ENCODE data around the gene CCL3. TPM values are rescaled to one million over a fixed set of nuclear protein-coding genes. Genes with fewer than 3 reads are reported as not detected.
A peak's percentile ranks its signal among the peaks of the same experiment; 100 is the strongest.
"Not testable (repeated sequence)": the region's sequence is repeated elsewhere in the genome, so short reads cannot be mapped to it uniquely, and the experiment has no call there.

Gene CCL3
- 7.9 TPM for total RNA-seq

DNA sequence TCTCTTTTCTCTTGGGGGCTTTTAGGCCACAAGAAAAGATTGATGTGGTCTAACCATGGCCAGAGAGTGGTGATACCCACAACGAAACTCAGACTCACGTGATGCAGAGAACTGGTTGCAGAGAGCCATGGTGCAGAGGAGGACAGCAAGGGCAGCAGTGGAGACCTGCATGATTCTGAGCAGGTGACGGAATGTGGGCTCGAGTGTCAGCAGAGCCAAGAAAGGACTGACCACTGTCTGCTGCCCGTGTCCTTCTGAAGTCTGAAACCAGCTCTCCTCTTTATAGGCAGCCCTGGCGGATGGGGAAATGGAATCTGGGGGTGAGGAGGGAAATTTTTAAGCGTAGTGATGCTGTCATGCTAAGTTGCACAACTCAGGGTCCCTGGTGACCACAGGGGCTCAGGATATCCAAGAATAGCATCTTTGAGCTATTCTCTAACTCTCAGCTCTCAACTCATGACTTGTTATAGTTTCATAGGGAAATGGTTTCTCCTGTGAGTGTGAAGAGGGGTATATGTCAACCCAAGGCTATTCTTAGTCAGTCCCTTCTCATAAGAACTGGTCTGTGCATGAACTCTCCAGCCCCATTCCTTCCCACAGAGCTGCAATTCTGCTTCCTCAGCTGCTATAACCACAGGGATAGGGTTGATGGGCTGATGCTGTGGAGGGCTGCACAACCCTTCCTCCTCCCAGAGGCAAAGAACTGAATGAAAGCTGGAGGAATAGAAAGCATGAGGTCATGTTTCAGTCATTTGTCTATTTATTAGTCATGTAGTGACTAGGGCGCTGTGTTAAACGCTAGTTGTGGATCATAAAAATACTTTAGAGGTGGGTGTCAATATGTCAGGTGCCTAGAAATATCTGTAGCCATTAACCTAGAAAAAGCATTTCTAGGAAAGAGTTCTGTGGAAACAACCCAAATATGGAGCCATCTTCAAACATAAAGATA lies at the start of gene CCL3:
CCL3 (minus strand) TSS at position 256 of the 949 bp plus-strand sequence; CDS start at position 171, 85 bp downstream.
- peak; percentile 4 for DNase-seq

DNA sequence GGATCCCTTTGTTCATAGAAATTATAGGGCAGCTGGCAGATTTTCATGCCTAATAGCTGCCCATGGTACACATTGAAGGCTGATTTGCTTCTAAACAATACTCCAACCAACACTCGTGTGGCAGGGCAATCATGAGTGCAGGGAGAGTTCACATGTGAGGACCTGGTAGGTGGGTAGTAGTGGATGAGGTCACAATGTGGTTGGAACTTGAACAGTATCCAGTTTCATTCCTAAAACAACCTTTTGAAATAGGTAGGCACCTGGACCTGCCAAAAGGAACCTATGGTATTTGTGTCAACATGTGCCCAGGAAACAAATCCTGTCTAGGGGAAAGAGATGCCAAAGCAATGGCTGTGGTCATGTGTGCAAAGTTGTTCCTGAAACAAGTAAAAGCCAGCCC lies 46.5 kb upstream of the CCL3 start:
- DNase-seq: no peak

DNA sequence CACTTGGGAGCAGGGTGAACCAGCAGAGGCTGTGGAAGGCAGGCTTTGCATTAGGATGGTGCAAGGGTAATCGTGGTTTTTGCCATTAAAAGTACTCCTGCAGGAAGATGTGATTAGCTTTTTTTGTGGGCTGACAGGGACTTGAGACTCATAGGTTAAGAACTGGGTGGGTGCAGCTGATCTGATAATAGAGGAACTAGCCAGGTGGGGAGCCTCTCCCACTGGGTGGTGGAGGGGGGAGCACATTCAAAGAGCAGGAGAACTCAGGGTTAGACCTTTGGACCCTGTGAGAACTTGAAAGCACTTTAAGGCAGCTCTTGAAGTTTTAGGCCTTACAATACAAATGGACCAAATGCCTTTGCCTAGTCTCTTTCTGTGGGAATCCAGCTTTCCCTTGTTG lies 46.1 kb upstream of the CCL3 start:
- DNase-seq: no peak

DNA sequence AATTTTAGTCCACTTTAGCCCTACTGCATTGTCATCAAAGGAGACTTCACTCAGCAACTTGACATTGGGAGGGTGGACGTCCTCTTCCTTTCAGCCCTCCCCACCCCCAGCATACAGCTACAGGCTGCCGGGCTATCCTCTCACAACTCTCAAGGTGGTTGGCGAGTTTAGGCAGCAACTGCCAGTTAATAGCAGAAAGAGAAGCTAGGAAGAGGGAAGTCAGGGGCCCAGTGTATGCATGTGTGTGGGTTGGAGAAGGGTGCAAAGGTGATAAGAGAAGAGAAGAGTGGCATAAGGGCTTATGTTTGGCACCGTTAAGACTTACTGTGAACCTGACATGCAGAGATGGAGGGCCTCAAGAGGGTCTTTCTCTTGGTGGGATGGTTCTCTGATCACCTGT lies 45.5 kb upstream of the CCL3 start:
- no peak for DNase-seq

DNA sequence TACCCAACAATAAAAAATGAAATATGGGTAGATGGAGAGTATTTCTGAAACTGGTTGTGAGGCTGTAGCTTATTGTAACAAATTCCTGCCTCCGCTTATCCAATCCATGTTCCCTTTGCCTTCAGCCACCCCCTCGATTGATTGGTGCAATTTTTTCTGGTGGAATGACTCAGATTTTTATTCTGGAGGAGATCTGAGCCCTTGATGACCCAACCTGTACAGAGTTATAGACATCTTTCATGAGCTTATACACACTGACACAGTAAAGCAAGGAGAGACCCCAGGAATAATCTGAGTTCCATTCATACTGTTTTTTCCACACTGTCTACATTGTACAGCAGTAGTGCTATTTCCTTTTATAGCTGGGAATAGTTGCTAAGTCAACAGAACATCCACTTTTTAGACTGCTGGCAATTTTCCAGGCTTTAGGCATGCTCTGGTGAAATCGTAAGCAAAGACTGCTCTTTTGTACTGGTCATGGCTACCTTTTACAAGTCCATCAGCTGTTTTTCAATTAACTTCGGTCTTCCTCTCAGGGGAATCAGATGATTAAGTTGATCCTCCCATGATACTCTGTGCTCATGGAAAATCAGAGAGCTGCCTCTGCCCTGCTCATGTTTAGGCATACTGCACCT lies 43.8 kb upstream of the CCL3 start:
- peak; percentile 56 for DNase-seq

DNA sequence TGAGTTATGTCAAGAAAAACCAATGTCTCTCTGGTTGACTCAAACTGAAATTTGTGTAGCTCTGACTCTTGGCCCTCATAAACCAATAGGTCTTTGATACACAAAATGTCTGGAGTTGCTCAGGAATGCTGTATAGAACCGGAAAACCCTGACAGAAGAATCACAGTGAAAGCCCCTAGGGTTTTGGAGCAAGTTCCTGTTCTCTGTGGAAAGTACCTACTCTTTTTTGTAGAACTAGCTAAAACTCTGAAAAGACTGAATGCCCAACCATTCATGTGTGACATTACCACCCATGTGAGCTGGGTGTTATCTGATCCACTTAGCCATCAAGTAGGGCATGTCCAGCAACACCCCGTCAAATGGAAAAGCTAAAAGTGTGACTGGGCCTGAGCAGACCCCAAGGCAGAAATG lies 42.5 kb upstream of the CCL3 start:
- DNase-seq: no peak

DNA sequence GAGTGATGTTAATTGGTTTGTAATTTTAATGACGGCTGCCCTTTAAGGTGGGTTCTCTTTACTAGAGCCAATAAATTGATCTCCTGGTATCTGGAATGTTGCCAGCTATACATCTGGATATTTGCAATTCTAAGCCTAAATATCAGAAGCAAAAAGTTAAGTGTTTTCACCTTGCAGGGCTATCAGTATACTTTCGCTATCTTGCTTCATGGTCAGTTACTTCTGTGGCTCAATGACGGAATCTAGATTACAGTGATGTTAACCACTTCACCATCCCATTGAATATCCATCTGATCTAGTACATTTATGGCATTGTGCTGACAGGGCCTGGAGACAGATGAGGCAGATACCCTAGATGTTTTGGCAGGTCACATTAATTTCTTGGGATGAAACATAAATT lies 42.0 kb upstream of the CCL3 start:
- no peak for DNase-seq

DNA sequence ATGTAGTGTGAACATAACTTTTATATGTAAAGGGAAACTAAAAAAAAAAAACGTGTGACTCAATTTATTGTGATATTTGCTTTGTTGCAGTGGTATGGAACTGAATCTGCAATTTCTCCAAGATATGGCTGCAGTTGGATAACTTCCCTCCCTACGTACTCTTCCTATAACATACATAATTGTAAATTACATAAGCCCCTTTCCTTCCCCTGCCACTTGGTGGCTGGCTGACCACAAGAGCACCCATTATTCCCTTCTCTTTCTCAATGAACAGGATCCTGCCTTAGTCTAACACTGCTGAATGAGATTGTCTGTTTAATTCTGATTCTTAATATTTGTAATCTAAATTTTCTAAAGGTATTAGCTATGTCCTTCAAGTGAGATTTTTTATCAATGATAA lies 41.5 kb upstream of the CCL3 start:
- no peak for DNase-seq

DNA sequence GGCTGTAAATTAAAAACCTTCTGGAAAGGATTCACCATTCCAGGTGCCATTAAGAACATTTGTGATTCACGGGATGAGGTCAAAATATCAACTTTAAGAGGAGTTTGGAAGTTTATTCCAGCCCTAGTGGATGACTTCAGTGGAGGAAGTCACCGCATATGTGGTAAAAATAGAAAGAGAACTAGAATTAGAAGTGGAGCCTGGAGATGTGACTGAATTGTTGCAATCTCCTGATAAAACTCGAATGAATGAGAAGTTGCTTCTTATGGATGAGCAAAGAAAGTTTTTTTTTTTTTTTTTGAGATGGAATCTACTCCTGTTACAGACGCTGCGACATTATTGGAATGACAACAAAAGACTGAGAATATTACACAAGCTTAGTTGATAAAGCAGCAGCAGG lies 40.4 kb upstream of the CCL3 start:
- no peak for DNase-seq

DNA sequence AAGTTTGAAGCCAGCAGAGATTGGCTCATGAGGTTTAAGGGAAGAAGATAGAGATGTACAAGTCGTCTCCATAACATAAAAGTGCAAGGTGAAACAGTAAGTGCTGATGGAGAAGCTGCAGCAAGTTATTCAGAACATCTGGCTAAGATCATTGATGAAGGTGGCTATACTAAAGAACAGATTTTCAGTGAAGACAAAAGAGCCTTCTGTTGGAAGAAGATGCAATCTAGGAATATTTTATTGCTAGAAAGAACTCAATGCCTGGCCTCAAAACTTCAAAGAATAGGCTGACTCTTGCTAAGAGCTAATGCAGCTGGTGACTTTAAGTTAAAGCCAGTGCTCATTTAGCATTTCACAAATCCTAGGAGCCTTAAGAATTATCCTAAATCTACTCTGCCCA lies 39.7 kb upstream of the CCL3 start:
- DNase-seq: no peak

DNA sequence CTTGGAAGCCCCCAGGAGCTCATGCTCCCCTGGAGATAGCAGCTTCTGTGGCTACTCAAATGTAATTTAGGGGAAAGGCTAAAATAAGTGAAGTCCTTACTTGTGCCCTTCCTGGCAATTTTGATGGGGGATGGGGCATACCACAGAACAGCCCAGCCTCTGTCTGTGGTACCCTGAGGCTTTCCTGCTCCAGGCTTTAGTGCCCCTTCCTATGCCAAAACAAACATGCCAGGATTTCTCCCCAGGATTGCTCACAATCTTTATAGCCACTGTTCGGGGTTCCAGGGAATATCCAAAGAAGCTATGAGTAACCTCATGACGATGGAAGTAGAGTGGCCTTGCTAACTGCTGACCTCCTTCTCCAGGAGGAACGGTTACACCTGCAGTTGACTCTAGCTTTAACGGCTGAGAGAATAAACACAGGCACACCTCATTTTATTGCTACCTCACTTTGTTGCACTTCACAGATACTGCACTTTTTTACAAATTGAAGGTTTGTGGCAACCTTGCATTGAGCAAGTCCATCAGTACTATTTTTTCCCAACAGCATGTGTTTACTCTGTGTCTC lies 38.6 kb upstream of the CCL3 start:
- no peak for DNase-seq

DNA sequence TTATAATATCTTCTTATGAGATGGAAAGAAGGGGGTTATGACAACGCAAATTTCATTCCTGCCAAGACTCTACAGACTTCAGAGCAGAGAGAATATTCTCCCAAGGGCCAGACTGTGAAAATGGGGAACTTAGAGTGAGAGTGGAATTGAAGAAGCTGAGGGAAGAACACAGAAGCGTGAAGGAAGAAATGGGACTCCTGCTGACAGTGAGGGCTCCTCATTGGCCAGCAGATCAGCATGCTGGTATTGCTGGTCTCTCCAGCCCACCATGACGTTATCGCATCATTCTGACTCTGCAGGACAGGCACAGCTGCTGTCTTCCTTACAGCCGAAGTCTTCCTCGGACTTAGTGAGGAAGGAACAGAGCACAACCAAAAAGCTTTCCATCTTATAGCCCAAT lies 38.0 kb upstream of the CCL3 start:
- no peak for DNase-seq

DNA sequence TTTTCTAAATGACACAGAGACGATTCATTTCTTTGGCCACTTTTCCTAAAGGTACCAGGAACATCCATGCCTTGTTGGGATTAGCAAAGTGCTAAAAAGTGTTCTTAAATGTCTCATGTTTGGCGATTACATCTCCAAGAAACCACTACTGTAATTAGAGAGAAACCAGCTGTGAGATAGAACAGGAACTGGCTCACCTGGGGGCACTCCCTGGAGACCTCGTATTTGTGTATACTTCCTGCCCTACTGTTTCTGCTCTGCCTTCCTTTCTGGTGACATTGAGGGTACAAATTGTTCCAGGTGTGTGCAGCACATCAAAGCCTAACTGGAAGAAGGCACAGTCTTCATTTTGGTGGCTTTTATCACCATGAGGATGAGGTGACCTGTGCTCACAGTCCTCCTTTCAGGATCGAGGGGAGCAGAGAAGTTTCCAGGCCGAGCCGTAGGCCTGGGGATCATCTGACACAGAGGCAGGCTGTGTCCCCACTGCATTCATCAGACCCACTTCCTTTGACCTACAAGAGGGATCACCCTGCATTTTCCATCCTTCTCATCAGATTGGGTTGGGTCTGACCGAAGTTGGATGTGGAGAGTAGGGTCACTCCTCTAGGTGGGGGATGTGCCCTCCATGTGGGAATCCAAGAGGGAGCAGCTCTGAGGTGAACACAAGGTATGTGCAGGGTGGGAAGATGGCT lies 37.4 kb upstream of the CCL3 start:
- DNase-seq: no peak

DNA sequence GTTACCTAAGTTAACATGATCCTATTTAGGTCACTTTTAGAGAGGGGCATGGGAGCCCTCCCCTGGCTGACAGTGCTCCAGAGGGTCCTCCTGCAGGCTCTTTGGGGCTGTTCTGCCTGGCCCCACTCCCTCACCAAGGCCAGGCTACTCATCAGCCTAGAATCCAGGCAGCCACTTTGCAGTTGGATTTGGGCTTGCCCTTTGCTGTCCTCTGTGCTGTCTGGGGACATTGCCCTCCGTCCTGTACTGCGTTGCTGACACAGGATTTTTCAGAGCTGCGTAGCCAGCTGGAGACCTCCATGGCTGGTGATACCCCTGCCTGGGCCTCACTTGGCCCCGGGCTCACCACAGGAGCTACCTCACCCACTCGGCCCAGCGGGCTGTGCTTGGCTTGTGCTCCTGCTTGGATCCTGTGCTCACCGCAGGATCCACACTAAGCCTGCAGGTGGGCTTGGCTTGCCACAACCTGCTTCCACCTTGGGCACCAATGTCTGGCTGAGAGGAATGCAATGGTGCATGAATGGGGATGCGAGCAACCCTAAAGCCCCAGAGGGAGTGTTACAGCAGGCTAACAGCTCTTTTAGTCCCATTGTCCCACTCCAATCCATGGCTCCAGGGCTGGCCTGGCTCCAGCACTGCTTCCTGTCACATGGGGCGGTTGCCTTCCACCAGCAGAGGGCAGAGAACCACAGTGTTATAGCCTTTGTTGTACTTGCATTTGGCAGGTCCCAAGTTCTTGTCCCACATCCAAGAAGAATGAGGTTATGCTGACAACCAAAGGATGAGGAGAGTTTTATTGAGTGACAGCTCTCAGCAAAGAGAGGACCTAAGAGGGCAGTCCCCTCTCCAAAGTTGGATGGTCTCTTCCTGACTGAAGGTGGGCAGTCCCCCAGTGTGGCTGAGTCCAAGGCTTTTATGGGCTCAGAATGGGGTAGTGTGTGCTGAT lies 35.2 kb upstream of the CCL3 start:
- no peak for DNase-seq

DNA sequence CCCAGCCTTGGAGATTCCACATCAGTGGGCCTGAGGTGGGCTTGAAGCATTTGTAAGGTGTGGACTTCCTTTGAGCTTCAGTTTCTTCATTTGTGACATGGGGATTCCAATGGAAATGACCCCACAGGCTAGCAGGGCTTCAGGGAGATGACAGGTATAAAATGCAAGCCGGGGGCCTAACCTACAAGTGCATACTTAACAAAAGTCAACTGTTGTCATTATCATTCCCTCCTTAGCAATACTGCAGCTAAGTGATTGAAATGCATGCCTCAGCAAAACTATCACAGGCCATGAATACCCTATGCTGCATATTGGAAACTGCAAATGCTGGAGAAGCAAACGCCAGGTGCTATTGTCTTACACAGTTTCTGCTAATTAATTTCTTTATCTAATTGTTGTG lies 33.5 kb upstream of the CCL3 start:
- no peak for DNase-seq

DNA sequence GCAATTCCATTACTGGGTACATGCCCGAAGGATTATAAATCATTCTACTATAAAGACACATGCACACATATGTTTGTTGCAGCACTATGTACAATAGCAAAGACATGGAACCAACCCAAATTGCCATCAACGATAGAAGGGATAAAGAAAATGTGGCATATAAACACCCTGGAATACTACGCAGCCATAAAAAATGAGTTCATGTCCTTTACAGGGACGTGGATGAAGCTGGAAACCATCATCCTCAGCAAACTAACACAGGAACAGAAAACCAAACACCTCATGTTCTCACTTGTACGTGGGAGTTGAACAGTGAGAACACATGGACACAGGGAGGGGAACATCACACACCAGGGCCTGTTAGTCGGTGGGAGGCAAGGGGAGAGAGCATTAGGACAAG lies 31.2 kb upstream of the CCL3 start:
- not testable (repeated sequence) for DNase-seq

DNA sequence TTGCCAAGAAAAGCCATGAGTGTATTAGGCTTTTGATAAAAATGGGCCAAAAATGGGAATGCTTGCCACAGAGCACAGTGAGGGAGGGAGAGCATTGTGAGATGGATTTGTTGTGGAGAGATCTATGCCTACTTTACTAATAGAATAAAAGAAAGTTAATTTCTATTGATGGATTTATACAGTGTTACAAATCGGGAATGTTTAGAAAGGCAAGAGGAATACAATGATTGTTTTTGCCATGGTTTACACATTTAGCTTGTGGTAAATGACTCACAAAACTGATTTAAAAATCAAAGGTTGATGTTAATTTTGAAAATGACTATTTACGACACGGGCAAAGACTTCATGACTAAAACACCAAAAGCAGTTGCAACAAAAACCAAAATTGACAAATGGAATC lies 30.3 kb upstream of the CCL3 start:
- no peak for DNase-seq

DNA sequence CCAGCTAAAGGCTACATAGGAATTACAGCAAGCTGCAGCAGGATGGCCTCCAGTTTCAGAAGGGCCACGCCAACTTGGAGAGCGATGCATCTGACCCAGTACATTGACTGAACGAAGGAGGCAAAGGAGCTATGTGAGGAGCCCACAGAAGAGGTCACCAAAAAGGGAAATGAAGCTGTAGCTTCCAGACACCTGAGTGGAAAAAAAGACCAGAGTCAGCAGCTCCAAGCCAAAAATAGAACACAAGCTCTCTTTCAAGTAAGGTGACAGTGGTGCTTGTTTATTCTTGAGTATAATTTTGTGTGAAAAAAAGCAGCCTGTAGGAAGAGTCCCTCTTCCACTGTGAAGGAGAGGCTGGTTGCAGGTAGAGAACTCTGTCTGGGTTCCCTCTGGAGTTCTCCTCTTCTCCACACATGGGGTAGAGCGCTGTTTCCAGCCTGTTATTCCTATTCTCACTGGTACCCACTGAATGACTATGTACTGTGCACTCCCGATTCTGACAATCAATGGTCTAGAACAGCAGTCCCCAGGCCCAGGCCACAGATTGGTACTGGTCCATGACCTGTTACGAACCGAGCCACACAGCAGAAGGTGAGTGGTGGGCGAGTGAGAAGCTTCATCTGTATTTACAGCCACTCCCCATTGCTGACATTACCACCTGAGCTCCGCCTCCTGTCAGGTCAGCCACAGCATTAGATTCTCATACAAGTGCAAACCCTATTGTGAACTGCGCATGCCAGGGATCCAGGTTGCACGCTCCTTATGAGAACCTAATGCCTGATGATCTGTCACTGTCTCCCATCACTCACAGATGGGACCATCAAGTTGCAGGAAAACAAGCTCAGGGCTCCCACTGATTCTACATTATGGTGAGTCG lies 28.8 kb upstream of the CCL3 start:
- DNase-seq: no peak

DNA sequence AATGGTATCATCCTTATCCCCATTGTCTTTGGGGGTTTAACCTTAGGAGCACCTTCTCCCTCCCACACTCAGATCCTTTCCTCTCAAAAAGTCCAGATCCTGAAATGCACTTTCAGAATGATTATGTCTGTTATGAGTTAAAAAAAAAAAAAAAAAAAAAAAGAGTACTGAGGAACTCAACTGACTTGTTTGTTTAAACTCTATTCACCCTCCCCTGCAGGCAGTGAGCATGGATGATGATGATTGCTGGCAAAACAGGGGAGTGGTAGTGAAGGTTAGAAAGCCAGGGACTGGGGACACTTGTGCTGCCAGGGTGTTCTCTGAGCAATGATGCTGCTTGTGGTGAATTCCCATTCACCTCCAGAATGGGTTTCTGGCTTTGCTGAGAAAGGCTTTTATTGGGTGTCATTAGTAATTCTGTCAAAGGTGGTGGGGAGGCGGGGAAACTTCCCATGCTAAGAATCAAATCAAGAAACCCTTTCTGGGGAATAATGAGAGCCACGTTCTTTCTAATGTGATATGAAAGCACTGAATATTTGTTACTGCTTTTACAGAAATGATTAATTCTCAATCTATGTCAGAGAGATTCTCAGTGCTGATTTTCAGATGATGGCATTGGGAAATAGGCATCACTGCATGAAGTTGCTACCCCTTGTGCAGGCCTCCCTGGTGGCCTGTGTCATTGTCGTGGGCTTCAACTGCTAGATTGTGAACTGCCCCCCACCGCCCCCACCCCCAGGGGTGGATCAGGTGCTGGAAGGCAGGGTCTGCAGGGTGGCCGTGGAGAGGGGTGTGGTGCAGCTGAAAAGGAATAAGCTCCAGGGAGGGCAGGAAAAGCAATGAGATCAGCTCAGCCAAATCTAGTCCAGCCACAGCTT lies 27.8 kb upstream of the CCL3 start:
- no peak for DNase-seq

DNA sequence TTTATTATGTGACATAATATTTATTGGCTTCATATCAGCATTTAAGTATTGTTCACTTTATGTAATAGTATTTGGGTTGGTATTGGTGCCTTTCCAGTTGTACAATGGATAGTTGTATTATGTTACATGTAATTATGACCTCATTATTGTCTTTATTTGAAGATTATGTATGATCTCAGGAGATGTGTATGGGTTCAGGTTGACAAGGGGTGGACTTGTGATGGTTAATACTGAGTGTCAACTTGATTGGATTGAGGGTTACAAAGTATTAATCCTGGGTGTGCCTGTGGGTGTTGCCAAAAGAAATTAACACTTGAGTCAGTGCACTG lies 25.7 kb upstream of the CCL3 start:
- not testable (repeated sequence) for DNase-seq
